ENCODE measurements around the gene RFX4.

DNA sequence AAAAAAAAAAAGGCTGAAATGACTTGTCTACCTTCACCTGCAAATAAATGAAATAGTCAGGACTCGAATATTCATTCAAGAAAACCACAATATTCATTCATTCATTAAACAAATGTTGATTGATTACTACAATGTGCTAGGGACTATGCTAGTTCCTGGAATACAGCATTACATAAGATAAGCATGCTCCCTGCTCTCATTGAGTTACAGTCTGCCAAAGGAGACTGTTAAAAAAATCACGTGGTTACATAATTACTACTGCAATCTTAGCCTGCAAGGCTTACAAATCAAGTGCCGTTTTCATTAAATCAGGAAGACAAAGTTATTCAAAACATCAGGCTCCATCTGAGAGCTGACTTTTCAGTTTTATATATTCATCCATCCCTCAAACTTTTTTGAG lies 121.3 kb downstream of the RFX4 start:
- TF ChIP-seq CTCF (IDR thresholded peaks at IDR 0.05): no peak
- no peak for TF ChIP-seq POLR2A (IDR thresholded peaks at IDR 0.05)

All from testis (tissue), 2 donors.